Hematopoietic multipotent progenitor cell treated with erythropoietin and hydrocortisone succinate and interleukin-3 and kit ligand, for 15 days (in vitro differentiated cells): ENCODE data around the gene AIPL1.
A peak's percentile ranks its signal among the peaks of the same experiment; 100 is the strongest.
"Not testable (repeated sequence)": the region's sequence is repeated elsewhere in the genome, so short reads cannot be mapped to it uniquely, and the experiment has no call there.

Experiments
- DNase-seq: peaks from one replicate; pipeline ENCODE4 v3.0.0-alpha.2; 2015; ENCODE audit warnings: low spot score

AIPL1 gene

GRCh38 chr17:6435051-6435450 is at the start of gene AIPL1:
TSS of gene AIPL1 (minus strand) at chr17:6435121. CDS start at chr17:6435104, 17 bp downstream.
- no peak for DNase-seq

DNA sequence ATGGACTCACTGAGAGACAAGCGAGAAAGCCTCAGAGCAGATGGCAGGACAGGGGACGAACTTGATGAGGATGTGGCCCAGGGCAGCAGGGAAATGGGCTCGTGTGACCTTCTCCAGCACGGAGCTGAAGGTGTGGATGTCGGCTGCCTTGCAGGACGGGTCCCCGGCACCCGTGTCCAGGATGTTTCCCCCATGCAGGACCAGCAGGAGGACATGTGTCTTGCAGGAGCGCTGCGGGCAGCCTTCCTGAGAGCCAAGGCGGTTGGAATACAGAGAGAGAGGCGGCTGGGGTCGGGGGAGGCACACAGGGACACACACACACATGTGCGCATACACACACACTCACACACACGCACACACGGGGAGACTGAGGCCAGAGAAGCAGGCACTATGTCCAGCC is 48.6 kb upstream of the AIPL1 start:
- no peak for DNase-seq

GRCh38 chr17:6482796-6483195 is 47.9 kb upstream of the AIPL1 start:
- not testable (repeated sequence) for DNase-seq

DNA sequence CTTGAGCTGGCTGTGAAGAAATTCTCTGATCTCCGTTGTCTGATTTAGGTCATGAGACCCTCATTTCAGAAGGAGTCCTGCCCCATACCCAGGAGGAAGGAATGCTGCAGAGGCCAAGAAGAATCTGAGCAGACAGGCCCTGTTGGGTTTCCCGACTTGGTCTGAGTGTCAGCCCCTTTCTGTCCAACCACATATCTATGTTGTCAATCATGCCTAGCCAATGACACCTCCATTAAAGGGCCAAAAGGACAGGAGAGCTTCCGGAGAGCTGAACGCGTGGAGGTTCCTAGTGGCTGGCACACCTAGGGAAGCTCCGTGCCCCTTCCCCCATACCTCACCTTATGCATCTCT is 47.2 kb upstream of the AIPL1 start:
- DNase-seq, result no peak

- DNase-seq, result no peak
Observed at GRCh38 chr17:6480303-6480675, 45.4 kb upstream of the AIPL1 start.

- DNase-seq, result no peak
Observed at GRCh38 chr17:6479622-6480302, 44.8 kb upstream of the AIPL1 start.

GRCh38 chr17:6478486-6478885 is 43.6 kb upstream of the AIPL1 start:
- DNase-seq, result no peak

DNA sequence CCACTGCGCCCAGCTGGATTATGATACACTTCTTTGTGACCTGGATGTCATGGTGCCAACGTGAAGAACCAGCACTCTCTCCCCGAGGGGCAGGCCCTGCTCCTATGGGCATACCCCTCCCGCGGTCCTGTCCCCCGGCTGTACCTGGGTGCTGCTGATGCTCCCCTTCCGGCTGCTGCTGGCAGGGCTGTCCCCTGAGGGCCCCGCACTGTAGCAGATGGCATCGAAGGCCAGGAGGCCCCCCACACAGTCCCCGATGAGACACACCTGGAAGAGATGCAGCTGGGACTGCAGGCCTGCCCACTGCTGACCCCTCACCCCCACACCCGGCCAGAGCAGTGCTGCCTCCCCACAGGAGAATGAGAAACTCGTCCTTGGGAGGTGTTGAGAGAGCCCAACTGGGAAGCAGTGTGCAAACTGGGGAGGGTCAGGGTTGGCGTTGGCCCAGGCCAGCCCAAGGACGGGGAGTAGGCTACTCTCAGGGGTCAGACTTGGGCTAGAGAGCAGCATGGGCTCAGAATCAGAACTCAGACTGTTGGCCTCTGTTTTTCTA is 43.0 kb upstream of the AIPL1 start:
- DNase-seq, result no peak

DNA sequence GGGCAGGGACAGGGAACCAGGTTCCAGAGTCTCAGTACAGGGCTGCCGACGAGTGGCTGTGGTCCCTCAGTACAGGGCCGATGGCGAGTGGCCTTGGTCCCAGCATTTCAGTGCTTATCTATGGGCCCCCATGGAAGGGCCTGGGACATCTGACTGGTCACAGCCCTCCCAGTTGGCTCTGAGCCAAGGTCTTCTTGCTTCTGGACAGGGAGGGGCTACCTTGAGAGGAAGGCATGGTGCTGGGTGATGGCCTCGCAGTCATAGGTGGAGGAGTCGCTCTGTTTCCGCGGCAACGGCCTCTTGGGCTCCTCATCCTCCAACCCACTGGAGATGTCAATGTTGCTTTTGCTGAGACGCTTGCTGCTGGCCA is 41.9 kb upstream of the AIPL1 start:
- no peak for DNase-seq

DNA sequence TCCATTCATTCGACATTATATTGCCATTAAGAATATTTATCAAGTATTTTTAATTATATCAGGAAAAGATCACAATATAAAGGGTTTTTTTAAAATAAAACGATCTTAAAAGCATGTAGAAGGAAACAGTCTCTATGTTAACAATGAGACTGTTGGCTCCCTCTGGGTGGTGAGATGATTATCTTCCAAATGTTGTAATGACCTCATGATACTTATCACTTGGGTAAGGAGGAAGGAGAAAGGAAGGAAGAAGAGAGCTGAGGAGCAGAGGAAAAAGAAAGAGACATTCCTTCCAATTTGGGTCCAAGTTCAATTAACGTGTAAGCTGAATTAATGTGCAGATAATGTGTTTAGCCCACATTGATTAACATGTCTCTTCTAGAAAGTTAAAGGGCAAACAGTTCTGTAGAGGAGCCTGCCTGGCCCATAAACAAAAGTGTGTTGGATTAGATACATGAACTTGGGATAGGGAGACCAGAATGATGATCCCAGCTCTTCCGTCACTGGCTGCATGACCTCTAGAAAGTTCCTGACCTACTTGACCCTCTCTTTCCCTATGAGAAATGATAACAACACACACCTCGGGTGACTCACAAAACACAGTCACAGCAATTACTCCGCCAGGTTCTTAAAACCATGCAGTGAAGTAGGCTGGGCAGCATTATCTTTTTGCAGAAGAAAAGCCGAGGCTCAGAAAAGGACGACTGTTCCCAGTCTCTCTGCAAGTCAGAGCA is 41.3 kb upstream of the AIPL1 start:
- no peak for DNase-seq

DNA sequence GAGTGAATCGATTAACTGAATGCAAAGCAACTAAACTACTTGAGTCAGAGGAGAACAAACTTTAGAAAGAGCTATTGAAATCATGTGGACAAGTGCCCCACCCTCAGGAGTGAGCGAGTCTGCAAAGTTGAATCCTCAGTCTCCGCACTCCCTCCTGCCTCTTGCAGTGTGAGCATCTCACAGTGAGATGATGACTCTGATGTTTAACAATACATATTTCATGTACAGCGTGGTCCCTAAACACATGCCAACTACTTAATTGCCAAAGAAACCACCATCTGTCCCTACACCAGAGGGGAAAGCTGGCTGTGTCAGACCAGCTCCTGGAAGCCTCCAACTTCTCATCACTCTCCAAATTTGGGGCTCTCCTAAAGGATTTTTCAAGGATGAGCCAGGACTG is 40.5 kb upstream of the AIPL1 start:
- no peak for DNase-seq

- no peak for DNase-seq
Observed at GRCh38 chr17:6474906-6475305, 40.0 kb upstream of the AIPL1 start.

DNA sequence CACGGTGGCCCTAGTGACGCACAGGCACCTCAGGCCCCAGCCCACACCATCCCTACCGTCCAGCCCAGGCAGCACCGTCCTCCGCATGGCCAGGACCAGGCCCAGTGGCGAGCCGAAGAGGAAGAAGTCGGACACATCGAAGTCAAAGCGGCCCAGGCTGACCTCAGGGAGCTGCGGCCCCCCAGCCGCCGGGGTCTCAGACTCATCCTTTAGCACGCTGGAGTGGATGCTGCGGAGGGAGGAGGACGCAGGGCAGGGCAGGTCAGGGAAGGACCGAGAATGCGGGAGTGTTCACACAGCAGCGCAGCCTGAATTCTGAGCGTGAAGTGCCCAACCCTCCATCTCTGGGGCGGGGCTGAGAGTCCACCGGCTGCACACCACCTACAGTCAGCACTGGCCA is 39.5 kb upstream of the AIPL1 start:
- DNase-seq, result no peak

- DNase-seq, result peak; percentile 66
Observed at GRCh38 chr17:6473128-6473767, 38.3 kb upstream of the AIPL1 start.

DNA sequence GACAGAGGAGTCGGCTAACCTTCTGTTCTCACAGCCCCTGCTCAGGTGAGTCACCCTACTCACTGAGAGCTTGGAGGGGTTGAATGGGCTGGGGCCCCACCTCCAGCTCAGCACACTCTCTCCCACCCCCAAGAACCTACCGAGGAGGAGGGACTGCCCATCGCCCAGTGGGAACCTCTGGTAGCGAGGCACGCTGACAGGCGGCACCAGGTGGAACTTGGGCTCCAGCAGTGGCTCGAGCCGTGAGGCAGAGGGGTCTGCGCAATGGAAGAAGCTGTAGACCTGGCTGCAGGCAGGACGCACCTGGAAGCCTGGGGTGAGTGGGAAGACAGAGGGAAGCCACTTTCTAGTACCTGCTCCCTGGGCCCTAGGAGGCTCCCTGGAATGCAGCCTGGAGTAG is 37.6 kb upstream of the AIPL1 start:
- no peak for DNase-seq

DNA sequence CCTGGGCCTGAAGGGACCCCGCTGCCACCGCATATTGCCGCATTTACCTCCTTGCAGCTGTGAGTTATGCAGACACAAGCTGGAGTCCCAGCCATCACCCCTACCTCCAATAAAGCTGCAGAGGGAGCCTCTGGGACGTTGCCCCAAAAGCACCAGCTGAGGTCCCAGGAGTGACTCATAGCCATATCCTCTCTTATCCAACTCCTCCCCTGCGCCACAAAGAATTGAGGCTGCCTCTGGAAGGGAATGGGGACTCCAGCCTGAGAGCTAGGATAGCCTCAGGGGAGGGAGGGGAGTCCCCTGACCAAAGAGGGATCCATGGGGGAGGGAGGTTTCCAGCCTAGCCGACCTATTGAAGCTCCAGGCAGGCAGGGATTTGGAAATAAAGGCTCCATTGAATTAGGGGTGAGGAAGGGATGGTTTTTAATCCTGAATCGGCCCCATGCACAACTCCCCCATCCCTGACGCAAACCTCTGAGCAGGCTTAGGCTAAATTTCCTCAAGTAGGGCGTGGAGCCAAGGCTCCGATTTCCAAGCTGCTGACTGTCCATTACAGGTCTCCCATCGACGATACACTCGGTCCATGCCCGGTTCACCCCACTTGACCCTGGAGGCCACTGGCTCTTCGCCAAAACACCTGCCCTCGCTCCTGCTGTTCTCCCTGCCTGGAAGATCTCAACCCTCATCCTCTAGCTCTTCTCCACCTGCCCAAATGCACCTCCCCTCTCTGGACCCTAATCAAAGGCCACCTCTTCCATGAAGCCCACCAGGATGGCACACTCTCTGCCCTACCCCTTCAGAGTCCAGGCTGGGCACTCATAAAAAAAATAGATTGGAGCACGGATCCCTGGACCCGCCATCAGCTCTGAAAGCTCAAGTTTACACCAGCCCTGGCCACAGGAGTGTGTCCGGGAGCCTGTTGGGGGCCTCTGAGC is 36.9 kb upstream of the AIPL1 start:
- DNase-seq, result no peak

- no peak for DNase-seq
Observed at GRCh38 chr17:6470751-6471521, 36.0 kb upstream of the AIPL1 start.

DNA sequence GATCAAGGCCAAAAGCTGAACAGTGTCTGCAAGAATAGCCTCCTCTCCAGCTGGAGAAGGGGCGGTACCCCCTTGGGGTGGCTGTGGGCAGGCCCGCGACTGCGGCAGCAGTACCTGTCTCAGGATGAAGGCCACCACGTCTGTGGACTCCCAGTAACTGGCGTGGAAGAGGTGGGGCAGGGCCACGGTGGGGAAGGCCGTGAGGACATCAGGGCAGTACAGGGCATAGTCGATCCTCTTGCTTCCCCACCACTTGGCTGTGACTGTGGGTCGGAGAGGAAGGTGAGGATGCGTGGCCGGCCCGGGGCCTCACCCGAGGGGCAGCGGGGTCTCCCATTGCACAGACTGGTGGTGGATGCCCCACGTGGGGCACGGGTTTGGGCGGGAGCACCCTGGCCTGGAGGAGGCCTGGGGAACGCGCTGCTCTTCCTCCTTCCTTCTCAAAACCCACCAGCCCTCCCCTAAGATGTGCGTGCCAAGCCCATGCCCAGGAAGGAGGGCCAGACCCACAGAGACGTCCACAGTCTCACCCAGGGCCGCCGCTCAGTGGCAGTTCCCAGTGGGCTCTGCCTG is 35.3 kb upstream of the AIPL1 start:
- no peak for DNase-seq

GRCh38 chr17:6468051-6468790 is 33.3 kb upstream of the AIPL1 start:
- DNase-seq, result no peak

GRCh38 chr17:6467567-6467966 is 32.6 kb upstream of the AIPL1 start:
- DNase-seq, result no peak
